Measurements from ENCODE around the gene VAT1L. TPM values are rescaled to one million over a fixed set of nuclear protein-coding genes. Genes with fewer than 3 reads are reported as not detected.
A peak's percentile ranks its signal among the peaks of the same experiment; 100 is the strongest.

The VAT1L gene
- total RNA-seq = under 1 TPM; 0.17 to 0.98 TPM
- polyA plus RNA-seq = under 1 TPM; 0.19 to 0.32 TPM

GRCh38 chr16:77788181-77789084 is at the start of gene VAT1L:
Gene VAT1L (plus strand): TSS chr16:77788564. CDS start chr16:77788683, 119 bp downstream.
- Histone ChIP-seq H3K27me3 (ENCODE audit: control insufficient read depth in 4 of 4, insufficient read depth in 4 of 4, low read length in 3 of 4) (peaks cover 0 to 7% (median 2%) of the 10 kb centered on the region in 4 donors), H3K9ac (ENCODE audit: low read depth in 1 of 2, low read length in 2 of 2) (no peak within 1 kb of the TSS), H3K9me3 (ENCODE audit: control insufficient read depth in 4 of 4, low read length in 3 of 4) (no peaks in the 10 kb centered on the region), H3K27ac (ENCODE audit: low read depth in 1 of 2, low read length in 2 of 2) (no peak within 1 kb of the TSS), H3K4me1 (ENCODE audit: control insufficient read depth in 4 of 4, insufficient read depth in 4 of 4, low read length in 3 of 4) (peaks cover 6 to 13% (median 10%) of the 10 kb centered on the region in 4 donors), H3K4me3 (ENCODE audit: low read depth in 1 of 3, low read length in 3 of 3) (peak within 1 kb of the TSS in 2 of 3 donors; percentile 45 to 52), H3K36me3 (ENCODE audit: control insufficient read depth in 4 of 4, insufficient read depth in 3 of 4, low read depth in 1 of 4, low read length in 3 of 4) (no peaks in the 10 kb centered on the region)
- TF ChIP-seq REST (IDR thresholded peaks at IDR 0.05) (no peak), FOXA2 (IDR thresholded peaks at IDR 0.05) (no peak), NR2F2 (IDR thresholded peaks at IDR 0.05) (no peak), RAD21 (IDR thresholded peaks at IDR 0.05) (peak in 1 of 2 donors; percentile 33), TAF1 (conservative IDR thresholded peaks at IDR 0.05) (no peak), EGR1 (IDR thresholded peaks at IDR 0.05; ENCODE audit: low read depth in 2 of 2) (no peak), HNF4A (conservative IDR thresholded peaks at IDR 0.05) (no peak), YY1 (IDR thresholded peaks at IDR 0.05) (peak; percentile 38), CTCF (IDR thresholded peaks at IDR 0.05; ENCODE audit: low read depth, low read length, missing input control) (no peak), ATF3 (IDR thresholded peaks at IDR 0.05) (no peak)
- WGBS = 3% methylated on average over 78 of the region's 78 CpGs
- no peak for DNase-seq (ENCODE audit: low spot score)

GRCh38 chr16:77738706-77739558 is 49.4 kb upstream of the VAT1L start:
- TF ChIP-seq ATF3 (IDR thresholded peaks at IDR 0.05) = no peak
- no peak for TF ChIP-seq HNF4G (IDR thresholded peaks at IDR 0.05)
- TF ChIP-seq YY1 (IDR thresholded peaks at IDR 0.05) = no peak
- no peak for TF ChIP-seq RXRA (IDR thresholded peaks at IDR 0.05)
- TF ChIP-seq TAF1 (conservative IDR thresholded peaks at IDR 0.05) = no peak
- TF ChIP-seq JUND (IDR thresholded peaks at IDR 0.05) = no peak
- no peak for TF ChIP-seq SP1 (IDR thresholded peaks at IDR 0.05)
- Histone ChIP-seq H3K9me3 (ENCODE audit: control insufficient read depth in 4 of 4, low read length in 3 of 4) (no peaks in the 10 kb centered on the region), H3K27ac (ENCODE audit: low read depth in 1 of 2, low read length in 2 of 2) (no peak overlapping the region), H3K9ac (ENCODE audit: low read depth in 1 of 2, low read length in 2 of 2) (no peak overlapping the region), H3K36me3 (ENCODE audit: control insufficient read depth in 4 of 4, insufficient read depth in 3 of 4, low read depth in 1 of 4, low read length in 3 of 4) (peaks cover 0 to 14% (median 6%) of the 10 kb centered on the region in 4 donors), H3K4me1 (ENCODE audit: control insufficient read depth in 4 of 4, insufficient read depth in 4 of 4, low read length in 3 of 4) (no peaks in the 10 kb centered on the region), H3K4me3 (ENCODE audit: low read depth in 1 of 3, low read length in 3 of 3) (no peak overlapping the region), H3K27me3 (ENCODE audit: control insufficient read depth in 4 of 4, insufficient read depth in 4 of 4, low read length in 3 of 4) (no peaks in the 10 kb centered on the region)
- WGBS = 96% methylated on average over 10 of the region's 10 CpGs
- DNase-seq (ENCODE audit: low spot score) = no peak
